Measurements from ENCODE around the gene ISG20L2. TPM values are rescaled to one million over a fixed set of nuclear protein-coding genes. Genes with fewer than 3 reads are reported as not detected.

ISG20L2 gene
- total RNA-seq, 1 donor from 2014 or later, result 6.0 TPM

GRCh38 chr1:156690675-156691036, 37.9 kb downstream of the ISG20L2 start:
- no peak for DNase-seq (ENCODE audit: low read depth in 2 of 2)

GRCh38 chr1:156689953-156690674, 38.5 kb downstream of the ISG20L2 start:
- peak in 1 of 2 donors; percentile 58 for DNase-seq (ENCODE audit: low read depth in 2 of 2)

- DNase-seq (ENCODE audit: low read depth in 2 of 2), result peak; percentile 24 to 74
These were observed 39.3 kb downstream of the ISG20L2 start for GRCh38 chr1:156689035-156689952.

GRCh38 chr1:156684227-156684782, 44.3 kb downstream of the ISG20L2 start:
- DNase-seq (ENCODE audit: low read depth in 2 of 2), result no peak

GRCh38 chr1:156682166-156682890, 46.2 kb downstream of the ISG20L2 start:
- DNase-seq (ENCODE audit: low read depth in 2 of 2), result no peak

- no peak for DNase-seq (ENCODE audit: low read depth in 2 of 2)
These were observed 47.2 kb downstream of the ISG20L2 start for GRCh38 chr1:156681196-156681960.

- DNase-seq (ENCODE audit: low read depth in 2 of 2), result no peak
These were observed 48.5 kb downstream of the ISG20L2 start for GRCh38 chr1:156680056-156680455.

- DNase-seq (ENCODE audit: low read depth in 2 of 2), result peak; percentile 64 to 87
These were observed 50.7 kb downstream of the ISG20L2 start for GRCh38 chr1:156677616-156678596.

- peak in 1 of 2 donors; percentile 68 for DNase-seq (ENCODE audit: low read depth in 2 of 2)
These were observed 51.5 kb downstream of the ISG20L2 start, which contains the start of gene NES for GRCh38 chr1:156676820-156677615. TSS of gene NES (minus strand) at chr1:156677407. CDS start at chr1:156677264, 143 bp downstream.

- DNase-seq (ENCODE audit: low read depth in 2 of 2), result no peak
These were observed 52.3 kb downstream of the ISG20L2 start for GRCh38 chr1:156676114-156676819.

- DNase-seq (ENCODE audit: low read depth in 2 of 2), result no peak
These were observed 53.1 kb downstream of the ISG20L2 start for GRCh38 chr1:156675210-156676113.

- no peak for DNase-seq (ENCODE audit: low read depth in 2 of 2)
These were observed 55.0 kb downstream of the ISG20L2 start for GRCh38 chr1:156673387-156674121.
